HCT116 (cell line): ENCODE results near the gene NUDT16L1.

Experiments
- CBX3 ChIP-seq: IDR thresholded peaks from 2 replicates; pipeline ENCODE4 v1.6.1; 2012; ENCODE audit warnings: low read depth
- SP1 ChIP-seq: IDR thresholded peaks from 2 replicates; pipeline ENCODE4 v1.6.1; 2012; ENCODE audit warnings: low read depth
- TF ChIP-seq, protein P1 (sequence below), 3 experiments: fragments of 200-600 bp in 1 of 3; sonication (generic) in 1 of 3; IDR thresholded peaks in 2 of 3; conservative IDR thresholded peaks in 1 of 3; 2 replicates each; pipeline ENCODE4 v1.5.1; 2012 to 2017; ENCODE audit warnings: low read depth in 2 of 3, low read length in 2 of 3, antibody characterized with exemption in 1 of 3, borderline replicate concordance in 1 of 3, control low read depth in 1 of 3, mild to moderate bottlenecking in 1 of 3, mixed read lengths in 1 of 3, mixed run types in 1 of 3, moderate library complexity in 1 of 3; ENCODE audit not compliant: insufficient read depth in 1 of 3

DNA sequence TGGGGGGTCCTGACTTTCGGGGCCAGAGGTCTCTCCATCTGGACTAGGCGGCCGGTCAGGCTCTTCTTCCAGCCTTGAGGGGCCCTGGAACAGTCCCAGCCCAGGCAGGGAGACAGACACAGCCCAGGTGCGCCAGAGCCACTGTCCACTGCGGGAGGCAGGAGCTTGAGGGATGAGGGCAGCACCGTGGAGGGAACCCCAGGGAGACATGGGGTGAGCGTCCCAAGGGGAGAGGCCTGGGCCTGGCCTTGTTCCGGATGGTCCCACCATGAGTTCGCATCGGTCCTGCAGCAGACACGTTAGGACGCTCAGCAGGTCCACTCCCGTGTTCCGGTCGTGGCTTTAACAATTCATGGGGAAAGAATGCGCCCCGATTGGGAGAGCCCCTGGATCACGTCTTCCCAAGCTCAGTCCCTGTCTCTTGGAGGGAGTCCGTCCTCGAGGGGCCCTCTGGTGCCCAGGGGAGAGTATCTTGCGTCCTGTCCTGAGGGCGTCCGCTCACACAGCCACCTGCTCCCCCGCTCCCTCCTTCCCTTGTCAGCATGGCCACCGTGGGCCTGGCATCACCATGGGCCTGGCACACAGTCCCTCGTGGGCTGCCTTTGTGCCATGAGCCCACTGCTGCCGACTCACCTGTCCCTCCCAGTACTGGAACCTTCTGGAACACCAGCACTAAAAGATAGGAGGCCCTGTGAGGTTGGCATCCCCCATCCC lies 6.7 kb upstream of the NUDT16L1 start:
- TF ChIP-seq CBX3 (no peak), SP1 (no peak)
- TF ChIP-seq, protein P1, sequence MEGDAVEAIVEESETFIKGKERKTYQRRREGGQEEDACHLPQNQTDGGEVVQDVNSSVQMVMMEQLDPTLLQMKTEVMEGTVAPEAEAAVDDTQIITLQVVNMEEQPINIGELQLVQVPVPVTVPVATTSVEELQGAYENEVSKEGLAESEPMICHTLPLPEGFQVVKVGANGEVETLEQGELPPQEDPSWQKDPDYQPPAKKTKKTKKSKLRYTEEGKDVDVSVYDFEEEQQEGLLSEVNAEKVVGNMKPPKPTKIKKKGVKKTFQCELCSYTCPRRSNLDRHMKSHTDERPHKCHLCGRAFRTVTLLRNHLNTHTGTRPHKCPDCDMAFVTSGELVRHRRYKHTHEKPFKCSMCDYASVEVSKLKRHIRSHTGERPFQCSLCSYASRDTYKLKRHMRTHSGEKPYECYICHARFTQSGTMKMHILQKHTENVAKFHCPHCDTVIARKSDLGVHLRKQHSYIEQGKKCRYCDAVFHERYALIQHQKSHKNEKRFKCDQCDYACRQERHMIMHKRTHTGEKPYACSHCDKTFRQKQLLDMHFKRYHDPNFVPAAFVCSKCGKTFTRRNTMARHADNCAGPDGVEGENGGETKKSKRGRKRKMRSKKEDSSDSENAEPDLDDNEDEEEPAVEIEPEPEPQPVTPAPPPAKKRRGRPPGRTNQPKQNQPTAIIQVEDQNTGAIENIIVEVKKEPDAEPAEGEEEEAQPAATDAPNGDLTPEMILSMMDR (IDR thresholded peaks at IDR 0.05 in 2 of 3, conservative IDR thresholded peaks at IDR 0.05 in 1 of 3; ENCODE audit: borderline replicate concordance in 1 of 3, insufficient read depth in 1 of 3, low read depth in 2 of 3, low read length in 2 of 3): no peak
